Endometrial microvascular endothelial cells (primary cell): ENCODE measurements around the gene LST1. TPM values are rescaled to one million over a fixed set of nuclear protein-coding genes. Genes with fewer than 3 reads are reported as not detected.
"Not testable (repeated sequence)": the region's sequence is repeated elsewhere in the genome, so short reads cannot be mapped to it uniquely, and the experiment has no call there.

ENCODE experiments used
- in situ Hi-C: cut with HindIII; loops from 2 replicates; pipeline ENCODE4 v1.10.0; 2017; ENCODE audit warnings: low sequenced_read_pairs, low pct_unique_long_range_greater_than_20kb; ENCODE audit errors: inconsistent ontology term
- total RNA-seq: library from RNA; depleted of rRNA; stranded (reverse); fragments of >200 nt; gene quantifications from one replicate; pipeline ENCODE4 v1.2.3, GENCODE V29; 2015; ENCODE audit errors: inconsistent ontology term

Gene LST1
- total RNA-seq = not detected

GRCh38 chr6:31586008-31586407 is at the start of gene LST1:
Gene LST1 (plus strand): TSS chr6:31586277. CDS start chr6:31587300, 1,023 bp downstream.
- in situ Hi-C loops = no loop called here

DNA sequence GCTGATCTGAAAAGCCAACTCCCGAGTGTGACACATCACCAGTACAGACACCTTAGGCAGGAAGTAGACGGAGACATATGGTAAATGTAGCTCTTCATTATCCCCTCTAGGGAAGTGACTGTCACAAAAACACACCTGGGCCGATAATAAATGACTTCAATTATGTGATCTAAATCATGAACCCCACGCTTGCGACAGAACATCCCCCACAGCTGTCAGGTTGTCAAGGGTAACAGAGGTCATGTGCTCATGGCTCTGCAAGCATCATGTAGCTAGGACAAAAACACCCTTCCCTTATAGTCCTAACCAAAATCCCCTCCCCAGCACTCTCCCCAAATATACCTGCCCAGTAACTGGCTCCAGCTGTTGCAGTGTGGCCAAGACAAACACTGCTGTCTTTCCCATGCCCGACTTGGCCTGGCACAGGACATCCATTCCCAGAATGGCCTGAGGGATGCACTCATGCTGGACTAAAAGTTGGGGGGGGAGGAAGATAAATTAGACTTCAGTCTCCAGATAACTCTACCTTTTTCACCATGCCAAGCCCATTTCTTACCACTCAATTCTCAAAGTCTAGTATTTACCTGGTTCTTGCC is 47.2 kb upstream of the LST1 start:
- in situ Hi-C loops = no loop called here

DNA sequence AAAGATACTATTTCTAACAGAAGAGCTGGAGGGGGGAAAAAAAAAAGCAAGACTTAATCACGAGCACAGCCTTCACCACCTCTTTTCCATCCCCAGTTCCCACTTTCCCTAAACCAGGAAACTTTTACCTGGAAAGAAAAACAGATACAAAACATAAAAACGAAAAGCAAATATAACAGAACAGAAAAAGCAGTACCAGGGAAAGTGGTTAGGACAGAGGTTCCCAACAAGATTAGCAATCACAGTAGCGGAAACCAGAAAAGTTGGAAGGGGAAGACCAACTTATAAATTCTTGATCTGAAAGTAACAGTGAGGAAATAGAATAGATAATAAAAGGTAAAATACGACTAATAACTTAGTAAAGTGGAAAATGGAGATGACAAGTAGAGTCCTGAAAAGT is 45.4 kb upstream of the LST1 start:
- in situ Hi-C loops = no loop called here

DNA sequence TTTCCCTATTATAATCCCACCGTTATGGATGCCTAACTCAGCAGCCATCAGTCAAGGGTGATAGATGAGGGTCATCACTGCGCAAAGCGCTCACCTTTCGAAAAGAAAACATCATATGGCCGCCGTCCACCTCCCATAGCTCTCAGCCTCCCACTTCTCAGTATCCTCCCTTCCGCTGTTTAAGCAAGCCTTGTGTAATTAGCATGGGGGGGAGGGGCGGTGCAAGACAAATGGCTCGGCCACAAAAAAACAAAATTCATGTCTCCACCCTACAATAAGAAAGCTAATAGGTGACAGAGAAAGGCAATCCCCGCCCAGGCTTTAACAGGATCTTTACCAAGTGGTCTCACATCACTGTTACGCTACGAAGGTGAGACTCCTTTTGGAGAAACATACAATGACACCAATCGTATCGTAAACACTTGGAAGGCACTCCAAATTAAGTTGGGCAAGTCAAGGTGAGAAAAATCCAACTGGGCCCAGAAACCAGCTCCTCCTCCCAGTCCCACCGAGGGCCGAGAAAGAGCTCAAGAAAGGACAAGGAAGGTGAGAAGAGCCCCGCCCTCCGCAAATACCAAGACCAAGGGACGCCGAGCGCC is 44.9 kb upstream of the LST1 start:
- in situ Hi-C loops = no loop called here

GRCh38 chr6:31541658-31542521 is 44.2 kb upstream of the LST1 start, which contains the start of gene DDX39B:
Gene DDX39B (minus strand): TSS chr6:31542003. CDS start chr6:31540532, 1,471 bp downstream.
- in situ Hi-C loops = no loop called here

DNA sequence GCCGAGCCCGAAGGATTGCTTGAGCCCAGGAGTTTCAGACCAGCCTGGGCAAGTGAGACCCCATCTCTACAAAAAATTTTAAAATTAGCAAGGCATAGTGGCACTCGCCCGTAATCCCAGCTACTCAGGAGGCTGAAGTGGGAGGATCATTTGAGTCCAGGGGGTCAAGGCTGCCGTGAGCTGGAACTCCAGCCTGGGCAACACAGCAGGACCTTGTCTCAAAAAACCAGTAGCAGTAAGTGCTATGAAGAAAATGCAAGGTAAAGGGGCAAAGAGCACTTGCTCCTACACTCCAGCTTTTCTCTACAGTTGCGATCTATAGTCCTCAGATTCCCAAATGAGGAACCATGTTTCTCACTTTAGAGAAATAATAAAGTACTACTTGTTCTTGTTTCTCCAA is 42.4 kb upstream of the LST1 start:
- in situ Hi-C loops = no loop called here

- in situ Hi-C loops = no loop called here
These were observed 41.4 kb upstream of the LST1 start for GRCh38 chr6:31544676-31545075.

DNA sequence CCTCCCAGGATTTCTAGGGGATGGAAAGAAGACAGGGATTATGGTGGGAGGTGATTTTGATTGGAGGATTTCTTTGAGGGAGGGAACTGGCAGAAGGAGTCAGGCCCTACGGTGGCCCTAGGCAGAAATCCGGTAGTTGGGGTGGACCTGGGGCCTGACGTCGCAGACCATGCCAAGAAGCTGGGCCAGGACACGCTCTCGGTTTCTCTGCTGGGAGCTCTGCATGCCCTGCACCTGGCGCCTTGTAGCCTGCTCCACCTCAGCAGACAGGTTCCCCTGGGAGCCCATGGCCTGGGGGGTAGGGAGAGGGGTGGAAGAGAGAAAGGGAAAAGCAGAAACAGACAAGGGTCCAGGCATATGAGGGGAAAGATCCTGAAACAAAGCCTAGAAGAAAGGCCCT is 40.8 kb upstream of the LST1 start:
- in situ Hi-C loops = no loop called here

DNA sequence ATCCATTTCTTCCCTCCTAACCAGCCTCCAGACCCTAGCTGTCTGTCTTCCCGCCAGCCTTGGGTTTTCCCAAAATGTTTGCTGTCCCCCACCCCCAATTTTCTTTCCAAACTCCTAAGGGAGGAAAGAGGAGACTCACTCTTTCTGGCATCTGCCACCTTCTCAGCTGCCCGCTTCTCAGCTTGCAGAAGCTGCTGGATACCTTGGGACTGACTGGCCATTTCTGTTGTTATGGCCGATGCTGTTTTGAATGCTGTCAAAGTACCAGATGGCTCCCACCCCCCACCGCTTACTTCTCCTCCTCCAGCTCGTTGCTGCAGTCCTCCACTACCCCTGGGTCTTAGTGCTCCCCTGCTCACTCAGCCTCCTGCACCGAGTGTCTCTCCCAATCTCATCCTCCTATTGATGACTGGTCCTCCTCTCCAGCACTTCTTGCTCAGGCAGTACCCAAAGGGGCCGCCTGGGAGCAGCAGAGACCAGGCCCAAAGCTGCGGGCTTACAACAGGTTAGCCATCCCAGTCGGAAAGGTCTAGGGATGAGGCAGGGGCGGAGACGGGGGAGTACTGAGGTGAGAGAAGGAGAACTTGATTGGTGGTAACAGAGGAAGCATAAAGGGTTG is 39.6 kb upstream of the LST1 start, which contains the start of gene ATP6V1G2:
ATP6V1G2 (minus strand) TSS at position 270 of the 619 bp plus-strand sequence; CDS start at position 221, 49 bp downstream.
- in situ Hi-C loops = no loop called here

DNA sequence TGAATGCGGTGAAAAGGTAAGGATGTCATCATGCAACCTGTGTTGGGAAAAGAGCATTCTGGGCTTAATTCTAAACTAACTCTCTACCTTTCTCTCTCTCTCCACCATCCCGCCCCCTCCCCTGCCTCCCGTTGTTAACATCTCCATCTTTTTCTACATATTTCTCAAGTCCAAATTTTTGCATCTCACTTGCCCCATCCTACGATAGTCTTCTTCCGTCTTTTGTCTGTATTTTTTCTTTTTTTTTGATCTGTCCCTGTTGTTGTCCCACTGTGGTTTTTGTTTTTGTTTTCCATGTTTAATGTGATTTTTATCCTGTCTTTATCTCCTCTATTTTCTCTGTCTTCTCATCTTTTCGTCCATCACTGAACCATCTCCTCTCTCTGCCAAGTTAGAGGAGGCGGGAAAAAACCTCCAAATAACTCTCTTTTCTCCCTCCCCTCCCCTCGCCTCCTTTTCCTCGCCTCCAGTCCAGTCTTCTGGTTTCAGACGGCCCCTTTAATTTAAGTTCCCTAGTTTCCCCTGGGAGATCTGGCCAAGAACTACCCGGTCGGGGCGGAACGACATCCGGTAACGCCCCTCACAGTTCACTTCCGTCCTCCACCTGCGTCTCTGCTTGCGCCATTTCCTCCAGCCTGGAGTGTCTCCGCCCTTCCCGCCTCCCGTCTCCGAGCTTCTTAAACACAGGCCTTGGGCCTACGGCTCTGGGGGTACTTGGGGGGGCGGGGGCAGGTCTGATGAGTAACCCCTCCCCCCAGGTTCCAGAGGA is 38.9 kb upstream of the LST1 start, which contains the start of gene NFKBIL1:
NFKBIL1 (plus strand) TSS at position 651 of the 769 bp plus-strand sequence; CDS start at position 738, 87 bp downstream.
- in situ Hi-C loops = no loop called here

DNA sequence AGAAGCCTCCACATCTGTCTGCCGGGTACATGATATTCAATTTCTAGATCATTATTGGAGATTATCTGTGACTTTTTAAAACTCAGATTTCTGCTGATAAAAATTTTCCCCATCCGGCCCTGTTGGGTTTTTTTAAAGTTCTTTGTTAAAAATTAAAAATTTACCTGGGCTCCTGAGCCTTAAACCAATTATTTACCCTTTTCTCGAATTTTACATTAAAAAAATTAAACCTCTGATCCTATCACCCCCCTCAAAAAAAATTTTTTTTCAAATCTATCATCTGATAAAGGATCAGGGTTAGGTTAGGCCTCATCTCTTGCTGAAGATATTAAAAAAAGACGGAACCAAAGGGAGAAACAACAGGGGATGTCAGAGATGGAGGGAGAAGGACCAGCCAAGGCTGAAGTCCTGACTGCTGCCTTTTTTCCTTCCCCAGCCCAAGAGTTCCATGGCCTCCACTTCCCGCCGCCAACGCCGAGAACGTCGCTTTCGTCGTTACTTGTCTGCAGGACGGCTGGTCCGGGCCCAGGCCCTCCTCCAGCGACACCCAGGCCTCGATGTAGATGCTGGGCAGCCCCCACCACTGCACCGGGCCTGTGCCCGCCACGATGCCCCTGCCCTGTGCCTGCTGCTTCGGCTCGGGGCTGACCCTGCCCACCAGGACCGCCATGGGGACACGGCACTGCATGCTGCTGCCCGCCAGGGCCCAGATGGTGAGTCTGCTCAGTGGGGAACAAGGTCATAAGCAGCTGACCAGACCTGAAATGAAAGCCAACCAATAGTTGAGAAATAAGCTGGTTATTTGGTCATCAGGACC is 38.1 kb upstream of the LST1 start:
- in situ Hi-C loops = no loop called here

- in situ Hi-C loops = no loop called here
These were observed 37.6 kb upstream of the LST1 start for GRCh38 chr6:31548544-31548873.

GRCh38 chr6:31551371-31551770 is 34.7 kb upstream of the LST1 start:
- in situ Hi-C loops = not testable (repeated sequence)

DNA sequence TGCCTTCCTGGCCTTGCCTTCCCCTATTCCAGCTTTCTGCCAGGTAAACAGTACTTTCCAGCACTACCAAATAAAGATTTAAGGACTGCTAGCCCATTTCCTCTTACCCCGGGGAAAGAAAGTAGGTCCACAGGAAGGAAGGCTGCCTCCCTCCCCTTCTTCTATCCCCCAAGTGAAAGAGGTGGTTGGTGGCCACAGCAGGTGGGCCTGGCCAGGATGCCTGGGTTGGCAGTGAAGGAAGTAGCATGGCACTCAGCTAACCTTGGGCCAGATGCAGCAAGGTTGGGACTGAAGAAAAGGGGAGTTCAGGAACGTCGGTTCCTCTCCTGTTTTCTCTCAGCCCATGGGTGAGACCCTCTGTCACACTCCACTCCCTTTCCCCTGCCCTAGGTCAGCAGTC is 29.8 kb upstream of the LST1 start:
- in situ Hi-C loops = no loop called here

- in situ Hi-C loops = no loop called here
These were observed 28.4 kb upstream of the LST1 start for GRCh38 chr6:31557443-31558317.

GRCh38 chr6:31558318-31558625 is 27.8 kb upstream of the LST1 start:
- in situ Hi-C loops = no loop called here
